ENCODE data around the gene NECTIN4. TPM values are rescaled to one million over a fixed set of nuclear protein-coding genes. Genes with fewer than 3 reads are reported as not detected.
A peak's percentile ranks its signal among the peaks of the same experiment; 100 is the strongest.

Gene NECTIN4
- polyA plus RNA-seq, 1 donor: 4.0 TPM

- no peak for DNase-seq
Measured at GRCh38 chr1:161113915-161114314, 24.6 kb upstream of the NECTIN4 start.

GRCh38 chr1:161111527-161111926, 22.2 kb upstream of the NECTIN4 start:
- DNase-seq: no peak

- DNase-seq: no peak
Measured at GRCh38 chr1:161111117-161111516, 21.8 kb upstream of the NECTIN4 start.

DNA sequence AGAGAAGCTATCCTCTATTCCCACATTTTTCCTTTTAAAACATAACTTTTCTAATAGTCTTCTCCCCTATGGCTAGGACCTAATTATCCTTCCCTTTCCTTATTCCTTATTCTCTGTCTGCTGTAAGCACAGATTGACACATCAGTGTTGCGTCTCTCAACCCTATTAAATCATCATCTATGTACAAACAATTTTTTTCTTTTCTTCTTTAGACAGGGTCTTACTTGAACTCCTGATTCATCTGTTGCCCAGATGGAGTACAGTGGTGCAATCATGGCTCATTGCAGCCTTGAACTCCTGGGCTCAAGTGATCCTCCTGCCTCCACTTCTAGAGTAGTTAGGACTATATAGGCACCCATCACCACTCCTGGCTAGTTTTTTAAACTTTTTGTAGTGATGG, 17.1 kb upstream of the NECTIN4 start:
- no peak for DNase-seq

DNA sequence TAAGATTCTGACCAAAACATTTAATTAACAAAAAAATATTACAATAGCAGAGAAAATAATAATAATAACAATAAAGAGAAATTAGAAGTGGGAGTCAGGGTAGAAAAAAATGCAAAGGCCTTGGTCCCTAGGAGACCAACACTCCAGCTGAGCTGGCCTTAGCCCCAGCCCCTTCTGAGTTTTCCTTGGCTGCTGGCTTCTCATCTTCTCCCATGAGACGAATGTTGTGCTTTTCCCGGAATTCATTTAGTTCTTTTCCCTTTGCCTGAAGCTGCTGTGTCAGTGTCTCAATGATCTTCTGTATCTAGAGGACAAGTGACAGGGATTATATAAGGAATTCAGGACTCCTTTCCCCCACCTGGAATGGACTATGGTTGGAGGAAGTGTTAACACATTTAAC, 11.2 kb upstream of the NECTIN4 start:
- no peak for DNase-seq

DNA sequence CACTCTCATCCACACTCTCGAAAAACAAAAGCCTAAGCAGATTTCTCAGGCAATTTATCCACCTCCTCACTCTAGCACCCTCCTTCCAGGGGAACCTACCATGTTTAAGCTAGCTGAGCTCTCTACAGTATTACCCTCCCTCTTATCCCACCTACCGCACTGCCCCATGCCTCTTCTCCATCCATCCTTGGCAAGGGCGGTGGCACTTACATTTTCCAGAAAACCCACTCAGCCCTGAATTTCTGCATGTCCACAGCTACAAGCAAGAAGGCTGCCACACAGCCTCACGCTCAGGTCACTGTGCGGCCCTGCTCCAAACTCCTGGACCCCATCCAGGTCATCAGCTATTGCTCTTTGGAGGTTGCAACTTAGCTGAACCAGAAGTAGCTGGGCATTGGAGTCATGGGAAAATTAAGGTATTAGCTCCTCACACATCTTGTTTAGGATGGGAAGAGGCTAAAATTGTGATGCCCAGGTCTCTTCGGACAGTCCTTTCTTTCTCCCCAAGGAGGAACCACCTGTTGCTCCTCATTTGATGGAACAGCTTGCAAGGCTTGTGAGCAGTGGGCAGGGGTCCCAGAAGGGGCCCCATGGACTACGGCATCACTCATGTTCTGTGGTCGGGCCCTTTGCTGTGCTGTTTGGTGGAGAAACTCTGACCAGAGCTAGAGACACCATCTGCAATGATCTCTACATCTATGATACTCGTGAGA, 9.9 kb upstream of the NECTIN4 start:
- no peak for DNase-seq

DNA sequence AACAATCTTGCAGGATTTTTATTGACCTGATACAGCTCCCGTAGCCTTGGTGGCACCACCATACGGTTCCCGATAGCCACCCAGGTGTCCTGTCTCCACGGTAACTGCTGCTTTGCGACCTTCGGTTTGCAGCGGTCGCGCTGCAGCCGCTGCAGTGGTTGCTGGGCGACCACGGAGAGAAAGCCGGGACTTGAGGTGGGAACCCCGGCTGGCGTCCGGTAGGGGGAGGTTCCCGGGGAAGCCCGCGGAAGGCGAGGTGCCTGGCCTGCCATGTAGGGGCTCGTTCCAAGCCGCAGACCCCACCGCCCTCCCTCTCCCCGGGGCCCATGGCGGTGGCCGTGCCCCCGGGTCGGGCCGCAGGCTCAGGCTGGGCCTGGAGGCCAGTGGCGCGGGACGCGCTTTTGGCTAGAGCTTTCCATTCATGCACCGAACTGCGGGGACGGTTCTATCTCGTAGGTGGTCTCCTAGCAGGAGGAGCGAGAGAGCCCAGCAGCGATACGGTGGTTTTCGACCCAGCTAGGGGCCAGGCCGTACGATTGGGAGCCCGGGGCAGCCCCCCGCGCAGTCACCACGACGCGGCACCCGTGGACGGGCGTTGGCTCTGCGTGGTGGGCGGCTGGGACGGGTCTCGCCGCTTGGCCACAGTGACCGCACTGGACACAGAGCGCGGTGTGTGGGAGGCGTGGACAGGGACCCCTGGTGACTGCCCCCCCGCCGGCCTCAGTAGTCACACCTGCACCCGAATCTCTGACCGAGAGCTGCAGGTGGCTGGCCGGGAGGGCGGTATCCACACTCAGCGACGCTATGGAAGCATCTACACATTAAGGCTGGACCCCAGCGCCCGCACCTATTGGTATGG, 9.1 kb upstream of the NECTIN4 start, which contains the start of gene KLHDC9:
Gene KLHDC9 (plus strand): TSS at position 152 of the 859 bp plus-strand sequence. CDS start 175 bp downstream, at position 327.
- peak; percentile 85 for DNase-seq

DNA sequence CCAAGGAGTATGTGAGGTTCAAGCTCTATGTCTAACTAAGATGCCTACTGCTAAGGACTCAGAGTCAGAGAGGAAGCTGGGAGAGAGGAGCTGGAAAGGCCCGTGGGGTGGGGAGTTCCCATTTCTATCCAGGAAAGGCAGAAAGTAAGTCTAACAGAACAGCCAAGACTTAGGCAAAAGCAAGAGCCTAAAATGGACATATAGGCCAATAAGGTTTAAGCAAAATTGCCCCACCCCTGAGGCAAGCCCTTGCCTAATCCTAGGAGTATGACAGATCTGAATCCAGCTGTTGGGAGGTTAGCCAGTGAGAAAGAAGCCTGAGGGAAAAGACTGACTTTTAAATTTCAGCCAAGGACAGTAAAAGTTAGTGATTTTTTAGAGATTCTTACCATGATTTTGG, 7.2 kb upstream of the NECTIN4 start:
- DNase-seq: no peak

DNA sequence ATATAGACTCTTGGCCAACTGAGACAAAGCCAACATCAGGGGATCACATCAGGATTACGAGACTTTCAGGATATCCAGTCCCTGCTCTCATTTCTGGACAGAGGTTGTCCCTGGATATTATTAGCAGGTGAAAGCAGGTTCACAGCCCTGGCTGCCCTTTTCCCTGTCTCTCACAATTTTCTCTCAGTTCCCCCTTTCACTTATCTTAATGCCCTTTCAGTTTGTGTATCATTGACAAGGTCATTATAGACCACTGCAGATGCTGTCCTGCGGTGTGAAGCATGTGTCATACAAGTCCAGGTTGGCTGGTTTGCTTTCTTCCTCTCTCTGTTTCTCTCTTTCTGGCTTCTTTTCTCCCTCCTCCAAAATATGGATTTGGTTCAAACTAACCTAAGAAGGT, 6.7 kb upstream of the NECTIN4 start:
- DNase-seq: no peak

- no peak for DNase-seq
Measured at GRCh38 chr1:161095230-161095629, 5.9 kb upstream of the NECTIN4 start.

DNA sequence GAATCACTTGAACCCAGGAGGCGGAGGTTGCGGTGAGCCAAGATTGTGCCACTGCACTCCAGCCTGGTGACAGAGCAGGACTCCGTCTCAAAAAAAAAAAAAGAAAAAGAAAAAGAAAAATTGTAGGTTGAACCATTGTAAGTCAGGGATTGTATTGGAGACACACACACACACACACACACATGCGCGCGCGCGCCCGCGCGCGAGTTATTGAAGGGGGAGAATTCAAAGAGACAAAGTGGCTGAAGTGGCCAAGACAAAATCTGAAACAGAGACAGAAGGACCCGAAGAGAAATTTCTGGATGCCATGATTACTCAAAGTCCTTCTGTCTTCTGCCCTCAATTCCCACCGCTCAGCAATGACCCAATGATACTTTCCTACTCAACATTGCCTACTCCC, 5.1 kb upstream of the NECTIN4 start:
- no peak for DNase-seq

DNA sequence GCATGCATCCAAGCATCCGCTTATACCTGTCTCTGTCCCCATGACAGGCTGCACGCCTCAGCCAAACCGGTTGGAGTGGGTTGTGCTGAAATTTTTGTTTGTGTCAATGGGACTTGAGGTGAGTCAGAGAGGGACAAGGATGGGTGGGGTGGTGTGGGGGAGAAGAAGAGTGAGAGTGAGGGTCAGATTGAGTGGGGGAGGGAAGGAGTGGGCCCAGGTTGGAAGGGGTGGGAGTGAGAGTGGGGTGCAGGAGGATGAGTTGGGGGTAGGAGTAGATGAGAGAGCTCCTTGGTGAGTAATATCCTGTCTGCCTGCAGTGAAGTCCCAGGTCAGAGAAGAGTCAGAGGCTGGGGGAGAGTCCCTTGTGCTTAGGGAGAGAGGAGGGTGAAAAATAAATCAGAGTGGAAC, 3.3 kb upstream of the NECTIN4 start:
- no peak for DNase-seq

DNA sequence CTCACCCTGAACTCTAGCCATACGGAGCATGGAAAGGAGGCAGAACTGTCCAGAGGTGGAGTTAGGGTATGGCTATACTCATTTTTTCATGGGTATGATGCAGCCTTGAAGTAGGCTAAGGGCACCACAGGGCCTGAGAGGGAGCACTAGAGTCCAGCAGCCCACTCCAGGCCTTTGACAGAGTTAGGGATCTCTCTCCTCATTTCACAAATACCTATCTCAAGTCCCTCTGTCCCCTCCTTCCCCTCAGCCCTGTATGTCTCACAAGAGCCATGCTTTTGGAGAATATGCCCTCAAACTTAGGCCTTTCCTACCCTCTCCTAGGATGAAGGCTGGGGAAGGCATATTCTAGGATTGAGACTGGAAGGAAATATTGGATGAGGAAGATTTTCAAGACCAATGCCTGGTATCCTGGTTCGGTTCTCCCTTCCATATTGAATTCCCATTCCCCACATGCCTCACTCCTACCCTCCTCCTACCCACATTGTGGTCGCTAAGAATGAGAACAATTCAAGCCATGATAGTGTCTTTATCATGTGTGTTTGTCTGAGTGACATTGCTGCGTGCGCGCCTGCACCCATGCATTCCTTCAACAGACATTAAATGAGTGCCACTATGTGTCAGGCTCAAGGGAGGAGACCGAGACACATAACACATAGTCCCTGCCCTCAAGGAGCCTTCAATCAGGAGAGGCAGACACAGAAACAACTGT, 2.6 kb upstream of the NECTIN4 start:
- DNase-seq: no peak

DNA sequence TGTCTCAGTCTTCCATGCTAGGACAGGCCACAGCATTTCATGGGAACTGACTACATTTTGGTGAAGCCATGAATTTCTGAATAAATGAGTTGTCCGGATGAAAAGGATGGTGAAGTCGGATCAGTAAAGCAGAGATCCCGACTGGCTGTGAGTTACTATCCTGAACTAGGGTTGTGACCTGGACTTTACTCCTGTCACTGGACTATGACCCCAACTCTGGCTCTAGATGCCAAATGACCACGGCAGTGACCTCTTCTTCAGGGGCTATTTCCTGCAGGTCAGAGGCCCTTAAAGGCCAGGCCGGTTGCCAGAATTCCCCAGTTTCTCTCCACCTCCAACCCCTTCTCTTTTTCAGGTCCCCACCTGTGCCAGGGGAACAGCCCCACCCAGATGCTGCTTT, 1.7 kb upstream of the NECTIN4 start:
- DNase-seq: no peak

- DNase-seq: no peak
Measured at GRCh38 chr1:161090617-161091016, 1.3 kb upstream of the NECTIN4 start.

DNA sequence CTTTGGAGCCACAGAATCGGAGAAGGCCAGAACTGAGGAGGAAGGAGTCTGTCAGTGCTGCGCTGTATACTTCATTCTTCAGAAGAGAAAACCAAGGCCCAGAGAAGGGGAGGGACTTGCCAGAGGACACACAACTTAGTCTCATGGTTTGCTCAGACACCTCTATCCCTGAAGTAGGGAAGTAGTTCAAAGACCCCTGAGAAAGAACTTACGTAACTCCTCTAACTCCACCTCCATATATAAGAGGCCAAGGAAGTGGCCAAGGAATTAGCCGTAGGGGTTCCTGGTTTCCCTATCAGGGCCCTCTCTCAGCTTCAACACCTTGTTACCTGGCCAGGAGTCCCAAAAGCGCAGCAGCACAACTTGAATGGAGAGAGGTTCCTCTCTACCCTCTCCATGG, 580 bp upstream of the NECTIN4 start:
- DNase-seq: no peak

- DNase-seq: no peak
Measured at GRCh38 chr1:161088587-161089110, 709 bp downstream of the NECTIN4 start.

DNA sequence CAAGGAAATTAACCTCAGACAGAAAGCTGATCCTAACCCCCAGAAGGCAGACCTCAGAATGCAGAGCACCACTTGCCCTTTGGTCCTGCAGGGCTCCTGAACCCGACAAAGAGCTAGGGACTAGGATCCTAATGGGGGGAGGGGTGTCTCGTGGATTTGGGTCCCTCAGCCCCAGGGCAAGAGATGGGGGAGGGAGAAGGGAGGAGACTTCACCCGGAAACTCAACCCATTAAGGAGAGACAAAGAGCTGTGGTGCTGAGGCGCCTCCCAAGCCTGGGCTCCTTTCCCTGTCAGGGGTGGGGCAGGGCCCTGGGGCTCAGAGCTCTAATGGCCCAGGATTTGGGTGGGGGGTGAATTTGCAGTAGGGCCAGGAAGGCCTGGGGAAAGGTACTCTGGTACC, 2.9 kb downstream of the NECTIN4 start:
- no peak for DNase-seq

DNA sequence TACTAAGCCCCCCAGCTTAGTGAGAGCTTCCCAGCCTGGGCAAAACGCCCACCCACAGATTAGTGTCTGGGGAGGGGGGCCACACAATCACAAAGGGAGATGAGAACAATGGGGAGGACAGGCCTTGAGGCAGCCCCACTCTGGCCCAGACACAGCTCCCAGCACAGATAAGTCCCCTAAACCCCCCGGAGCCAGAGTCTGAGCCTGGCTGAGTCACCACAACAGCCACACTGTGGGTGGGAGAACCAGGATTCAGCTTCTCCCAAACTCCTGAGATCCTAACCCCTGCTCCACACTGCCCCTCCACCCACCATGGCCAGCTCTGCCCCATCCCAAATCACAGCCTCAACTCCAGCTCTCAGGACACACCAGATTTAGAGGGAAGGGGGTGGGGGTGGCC, 4.2 kb downstream of the NECTIN4 start:
- DNase-seq: no peak

- no peak for DNase-seq
Measured at GRCh38 chr1:161084597-161084988, 4.8 kb downstream of the NECTIN4 start.

GRCh38 chr1:161083748-161084596, 5.4 kb downstream of the NECTIN4 start:
- DNase-seq: no peak
